ENCODE data around the gene DNAH6.
"Not testable (repeated sequence)": the region's sequence is repeated elsewhere in the genome, so short reads cannot be mapped to it uniquely, and the experiment has no call there.

DNAH6 gene

GRCh38 chr2:84516234-84516986 is at the start of gene DNAH6:
DNAH6 (plus strand) TSS chr2:84516498; CDS start chr2:84517827, 1,329 bp downstream.
- peak; percentile 89 for DNase-seq

- no peak for DNase-seq
These were observed 48.9 kb upstream of the DNAH6 start for GRCh38 chr2:84467389-84467788.

GRCh38 chr2:84472423-84472822 is 43.9 kb upstream of the DNAH6 start:
- not testable (repeated sequence) for DNase-seq

GRCh38 chr2:84472856-84473565 is 43.3 kb upstream of the DNAH6 start:
- DNase-seq, result no peak

- no peak for DNase-seq
These were observed 42.1 kb upstream of the DNAH6 start for GRCh38 chr2:84474176-84474575.

GRCh38 chr2:84477886-84478285 is 38.4 kb upstream of the DNAH6 start:
- no peak for DNase-seq

GRCh38 chr2:84478867-84479266 is 37.4 kb upstream of the DNAH6 start:
- no peak for DNase-seq

GRCh38 chr2:84481702-84482101 is 34.6 kb upstream of the DNAH6 start:
- peak; percentile 11 for DNase-seq

GRCh38 chr2:84482603-84483002 is 33.7 kb upstream of the DNAH6 start:
- no peak for DNase-seq

GRCh38 chr2:84483320-84483719 is 33.0 kb upstream of the DNAH6 start:
- DNase-seq, result no peak

GRCh38 chr2:84486441-84487115 is 29.7 kb upstream of the DNAH6 start:
- DNase-seq, result no peak

- no peak for DNase-seq
These were observed 28.9 kb upstream of the DNAH6 start for GRCh38 chr2:84487298-84487996.

GRCh38 chr2:84491256-84491655 is 25.0 kb upstream of the DNAH6 start:
- DNase-seq, result no peak

GRCh38 chr2:84491741-84492140 is 24.6 kb upstream of the DNAH6 start:
- DNase-seq, result no peak

GRCh38 chr2:84492571-84492970 is 23.7 kb upstream of the DNAH6 start:
- DNase-seq, result no peak

- no peak for DNase-seq
These were observed 22.8 kb upstream of the DNAH6 start for GRCh38 chr2:84493514-84493913.

- DNase-seq, result no peak
These were observed 22.2 kb upstream of the DNAH6 start for GRCh38 chr2:84494070-84494469.

- DNase-seq, result peak; percentile 16
These were observed 20.7 kb upstream of the DNAH6 start for GRCh38 chr2:84495539-84496146.

GRCh38 chr2:84496386-84496785 is 19.9 kb upstream of the DNAH6 start:
- DNase-seq, result no peak

GRCh38 chr2:84497285-84497684 is 19.0 kb upstream of the DNAH6 start:
- no peak for DNase-seq

- DNase-seq, result no peak
These were observed 18.0 kb upstream of the DNAH6 start for GRCh38 chr2:84498150-84498799.

- not testable (repeated sequence) for DNase-seq
These were observed 5.3 kb upstream of the DNAH6 start for GRCh38 chr2:84511024-84511423.
